Mammary epithelial cell (primary cell): ENCODE measurements around the gene SH3TC1.

Experiments
- CTCF ChIP-seq, 2 donors: IDR thresholded peaks in 1 of 2; conservative IDR thresholded peaks in 1 of 2; 2 replicates each; pipeline ENCODE4 v1.5.1; 2011 to 2012; ENCODE audit warnings: inconsistent platforms in 2 of 2, low read length in 2 of 2, mild to moderate bottlenecking in 2 of 2, control low read depth in 1 of 2, low read depth in 1 of 2; ENCODE audit not compliant: insufficient read depth in 1 of 2; ENCODE audit errors: extremely low read depth in 1 of 2
- EZH2 ChIP-seq: IDR thresholded peaks from 2 replicates; pipeline ENCODE4 v1.6.1; 2012; ENCODE audit warnings: low read length, inconsistent platforms, borderline replicate concordance

GRCh38 chr4:8241211-8241779 lies 42.2 kb downstream of the SH3TC1 start:
- no peak for TF ChIP-seq CTCF (conservative IDR thresholded peaks at IDR 0.05 in 1 of 2, IDR thresholded peaks at IDR 0.05 in 1 of 2; ENCODE audit: extremely low read depth in 1 of 2, insufficient read depth in 1 of 2, low read depth in 1 of 2, low read length in 2 of 2)
- no peak for TF ChIP-seq EZH2
